ENCODE data around the gene ING5.
A peak's percentile ranks its signal among the peaks of the same experiment; 100 is the strongest.
"Not testable (repeated sequence)": the region's sequence is repeated elsewhere in the genome, so short reads cannot be mapped to it uniquely, and the experiment has no call there.

The ING5 gene

GRCh38 chr2:241660593-241661213, 41.1 kb upstream of the ING5 start:
- peaks cover 58% of the 10 kb centered on the region for H3K36me3 ChIP-seq (ENCODE audit: control insufficient read depth, insufficient read depth, low read length, severe bottlenecking)
- no peak for DNase-seq (ENCODE audit: low read depth)
- H3K9ac ChIP-seq (ENCODE audit: low read length): no peak overlapping the region
- H3K9me3 ChIP-seq (ENCODE audit: control insufficient read depth, low read length): no peaks in the 10 kb centered on the region
- no peaks in the 10 kb centered on the region for H3K27me3 ChIP-seq (replicated peaks; ENCODE audit: control insufficient read depth, insufficient read depth, low read length)
- peaks cover 8% of the 10 kb centered on the region for H3K4me1 ChIP-seq (ENCODE audit: control insufficient read depth, insufficient read depth, low read length)
- H3K4me3 ChIP-seq (ENCODE audit: low read length): no peak overlapping the region

GRCh38 chr2:241662731-241663130, 39.1 kb upstream of the ING5 start:
- peaks cover 45% of the 10 kb centered on the region for H3K36me3 ChIP-seq (ENCODE audit: control insufficient read depth, insufficient read depth, low read length, severe bottlenecking)
- H3K9me3 ChIP-seq (ENCODE audit: control insufficient read depth, low read length); H3K27me3 ChIP-seq (replicated peaks; ENCODE audit: control insufficient read depth, insufficient read depth, low read length); DNase-seq (ENCODE audit: low read depth); H3K4me3 ChIP-seq (ENCODE audit: low read length); H3K9ac ChIP-seq (ENCODE audit: low read length): not testable (repeated sequence)
- peaks cover 15% of the 10 kb centered on the region for H3K4me1 ChIP-seq (ENCODE audit: control insufficient read depth, insufficient read depth, low read length)

- no peaks in the 10 kb centered on the region for H3K27me3 ChIP-seq (replicated peaks; ENCODE audit: control insufficient read depth, insufficient read depth, low read length)
- H3K4me3 ChIP-seq (ENCODE audit: low read length): no peak overlapping the region
- H3K9ac ChIP-seq (ENCODE audit: low read length): peak overlapping the region; percentile 3
- no peak for DNase-seq (ENCODE audit: low read depth)
- H3K4me1 ChIP-seq (ENCODE audit: control insufficient read depth, insufficient read depth, low read length): peaks cover 15% of the 10 kb centered on the region
- H3K9me3 ChIP-seq (ENCODE audit: control insufficient read depth, low read length): no peaks in the 10 kb centered on the region
- peaks cover 51% of the 10 kb centered on the region for H3K36me3 ChIP-seq (ENCODE audit: control insufficient read depth, insufficient read depth, low read length, severe bottlenecking)
These were observed 36.0 kb upstream of the ING5 start for GRCh38 chr2:241665731-241666440.

- H3K9me3 ChIP-seq (ENCODE audit: control insufficient read depth, low read length): no peaks in the 10 kb centered on the region
- H3K4me3 ChIP-seq (ENCODE audit: low read length): no peak overlapping the region
- H3K9ac ChIP-seq (ENCODE audit: low read length): no peak overlapping the region
- peaks cover 51% of the 10 kb centered on the region for H3K36me3 ChIP-seq (ENCODE audit: control insufficient read depth, insufficient read depth, low read length, severe bottlenecking)
- DNase-seq (ENCODE audit: low read depth): no peak
- H3K27me3 ChIP-seq (replicated peaks; ENCODE audit: control insufficient read depth, insufficient read depth, low read length): no peaks in the 10 kb centered on the region
- peaks cover 15% of the 10 kb centered on the region for H3K4me1 ChIP-seq (ENCODE audit: control insufficient read depth, insufficient read depth, low read length)
These were observed 35.0 kb upstream of the ING5 start for GRCh38 chr2:241666627-241667400.

- H3K9me3 ChIP-seq (ENCODE audit: control insufficient read depth, low read length): no peaks in the 10 kb centered on the region
- H3K9ac ChIP-seq (ENCODE audit: low read length): no peak overlapping the region
- no peaks in the 10 kb centered on the region for H3K27me3 ChIP-seq (replicated peaks; ENCODE audit: control insufficient read depth, insufficient read depth, low read length)
- H3K4me1 ChIP-seq (ENCODE audit: control insufficient read depth, insufficient read depth, low read length): peaks cover 15% of the 10 kb centered on the region
- peaks cover 57% of the 10 kb centered on the region for H3K36me3 ChIP-seq (ENCODE audit: control insufficient read depth, insufficient read depth, low read length, severe bottlenecking)
- no peak for DNase-seq (ENCODE audit: low read depth)
- H3K4me3 ChIP-seq (ENCODE audit: low read length): no peak overlapping the region
These were observed 33.5 kb upstream of the ING5 start for GRCh38 chr2:241668354-241668753.

GRCh38 chr2:241668839-241669238, 33.0 kb upstream of the ING5 start:
- peaks cover 57% of the 10 kb centered on the region for H3K36me3 ChIP-seq (ENCODE audit: control insufficient read depth, insufficient read depth, low read length, severe bottlenecking)
- H3K9ac ChIP-seq (ENCODE audit: low read length): no peak overlapping the region
- no peaks in the 10 kb centered on the region for H3K27me3 ChIP-seq (replicated peaks; ENCODE audit: control insufficient read depth, insufficient read depth, low read length)
- no peak for DNase-seq (ENCODE audit: low read depth)
- H3K4me1 ChIP-seq (ENCODE audit: control insufficient read depth, insufficient read depth, low read length): peaks cover 15% of the 10 kb centered on the region
- no peak overlapping the region for H3K4me3 ChIP-seq (ENCODE audit: low read length)
- H3K9me3 ChIP-seq (ENCODE audit: control insufficient read depth, low read length): no peaks in the 10 kb centered on the region

GRCh38 chr2:241670333-241671110, 31.3 kb upstream of the ING5 start:
- Histone ChIP-seq H3K27me3 (replicated peaks; ENCODE audit: control insufficient read depth, insufficient read depth, low read length) (no peaks in the 10 kb centered on the region), H3K9ac (ENCODE audit: low read length) (no peak overlapping the region), H3K4me1 (ENCODE audit: control insufficient read depth, insufficient read depth, low read length) (peaks cover 9% of the 10 kb centered on the region), H3K9me3 (ENCODE audit: control insufficient read depth, low read length) (no peaks in the 10 kb centered on the region), H3K36me3 (ENCODE audit: control insufficient read depth, insufficient read depth, low read length, severe bottlenecking) (peaks cover 57% of the 10 kb centered on the region), H3K4me3 (ENCODE audit: low read length) (no peak overlapping the region)
- no peak for DNase-seq (ENCODE audit: low read depth)

GRCh38 chr2:241671457-241672240, 30.2 kb upstream of the ING5 start:
- no peak for DNase-seq (ENCODE audit: low read depth)
- H3K36me3 ChIP-seq (ENCODE audit: control insufficient read depth, insufficient read depth, low read length, severe bottlenecking): peaks cover 54% of the 10 kb centered on the region
- no peaks in the 10 kb centered on the region for H3K27me3 ChIP-seq (replicated peaks; ENCODE audit: control insufficient read depth, insufficient read depth, low read length)
- no peaks in the 10 kb centered on the region for H3K4me1 ChIP-seq (ENCODE audit: control insufficient read depth, insufficient read depth, low read length)
- no peak overlapping the region for H3K4me3 ChIP-seq (ENCODE audit: low read length)
- no peaks in the 10 kb centered on the region for H3K9me3 ChIP-seq (ENCODE audit: control insufficient read depth, low read length)
- no peak overlapping the region for H3K9ac ChIP-seq (ENCODE audit: low read length)

- Histone ChIP-seq H3K9me3 (ENCODE audit: control insufficient read depth, low read length) (no peaks in the 10 kb centered on the region), H3K36me3 (ENCODE audit: control insufficient read depth, insufficient read depth, low read length, severe bottlenecking) (peaks cover 57% of the 10 kb centered on the region), H3K4me3 (ENCODE audit: low read length) (no peak overlapping the region), H3K4me1 (ENCODE audit: control insufficient read depth, insufficient read depth, low read length) (no peaks in the 10 kb centered on the region), H3K9ac (ENCODE audit: low read length) (no peak overlapping the region), H3K27me3 (replicated peaks; ENCODE audit: control insufficient read depth, insufficient read depth, low read length) (no peaks in the 10 kb centered on the region)
- no peak for DNase-seq (ENCODE audit: low read depth)
These were observed 29.3 kb upstream of the ING5 start for GRCh38 chr2:241672243-241673188.

GRCh38 chr2:241673189-241673663, 28.6 kb upstream of the ING5 start:
- Histone ChIP-seq H3K9me3 (ENCODE audit: control insufficient read depth, low read length) (no peaks in the 10 kb centered on the region), H3K9ac (ENCODE audit: low read length) (no peak overlapping the region), H3K27me3 (replicated peaks; ENCODE audit: control insufficient read depth, insufficient read depth, low read length) (no peaks in the 10 kb centered on the region), H3K4me1 (ENCODE audit: control insufficient read depth, insufficient read depth, low read length) (no peaks in the 10 kb centered on the region), H3K4me3 (ENCODE audit: low read length) (no peak overlapping the region), H3K36me3 (ENCODE audit: control insufficient read depth, insufficient read depth, low read length, severe bottlenecking) (peaks cover 50% of the 10 kb centered on the region)
- no peak for DNase-seq (ENCODE audit: low read depth)
